Upper lobe of right lung (tissue), 1 donor: ENCODE results near the gene INPP4B. TPM values are rescaled to one million over a fixed set of nuclear protein-coding genes. Genes with fewer than 3 reads are reported as not detected.

Experiments used
- ATAC-seq: fragments of 200-7000 bp; cut with Tn5 transposase; one replicate; pipeline ENCODE4 v1.9.1; 2020; ENCODE audit warnings: mild to moderate bottlenecking, moderate library complexity
- DNase-seq: peaks from one replicate; pipeline ENCODE4 v3.0.0-alpha.2; 2020
- H3K27ac ChIP-seq: fragments of 200-600 bp; one replicate; pipeline ENCODE4 v1.8.0; 2022
- H3K27me3 ChIP-seq: fragments of 200-600 bp; one replicate; pipeline ENCODE4 v1.8.0; 2022; ENCODE audit warnings: mild to moderate bottlenecking
- H3K36me3 ChIP-seq: fragments of 200-600 bp; one replicate; pipeline ENCODE4 v1.8.0; 2022
- H3K4me1 ChIP-seq: fragments of 200-600 bp; one replicate; pipeline ENCODE4 v1.8.0; 2022
- H3K4me3 ChIP-seq: fragments of 200-600 bp; one replicate; pipeline ENCODE4 v1.8.0; 2022; ENCODE audit warnings: mild to moderate bottlenecking
- H3K9me3 ChIP-seq: fragments of 200-600 bp; one replicate; pipeline ENCODE4 v1.8.0; 2022
- CTCF ChIP-seq: fragments of 200-600 bp; IDR thresholded peaks from one replicate; pipeline ENCODE4 v1.8.0; 2022; ENCODE audit warnings: antibody characterized with exemption
- intact Hi-C: fragments of 100-400 bp; cut with DNase I; formaldehyde crosslinking; loops from one replicate; pipeline ENCODE4 v1.11.0; 2022
- total RNA-seq: library from RNA; stranded (reverse); fragmentation: NEBNext Ultra II Directional; extraction: Animal tissue kit (Norgen Biotek cat#: 25700); gene quantifications from one replicate; pipeline ENCODE4 v1.2.1, GENCODE V29; 2021
- donor health status: DM: no; HTN: yes; CAD: no; lungs with severe emphysema.

Gene INPP4B
- total RNA-seq, 1 donor from 2014 or later, result 20.7 TPM

- Histone ChIP-seq H3K36me3 (no peaks in the 10 kb centered on the region), H3K4me1 (peaks cover 5% of the 10 kb centered on the region), H3K27me3 (peaks cover 21% of the 10 kb centered on the region), H3K27ac (no peak overlapping the region), H3K4me3 (peak overlapping the region; percentile 58), H3K9me3 (no peaks in the 10 kb centered on the region)
- no peak for TF ChIP-seq CTCF
- intact Hi-C loops, result no loop called here
- ATAC-seq, result no peak
- no peak for DNase-seq
Measured at GRCh38 chr4:142844782-142845181, 1.3 kb downstream of the INPP4B start.

- Histone ChIP-seq H3K27ac (no peak overlapping the region), H3K4me1 (no peaks in the 10 kb centered on the region), H3K9me3 (no peaks in the 10 kb centered on the region), H3K36me3 (no peaks in the 10 kb centered on the region), H3K27me3 (peaks cover 7% of the 10 kb centered on the region), H3K4me3 (no peak overlapping the region)
- intact Hi-C loops, result no loop called here
- DNase-seq (no peak), ATAC-seq (no peak)
- peak; percentile 61 for TF ChIP-seq CTCF
Measured at GRCh38 chr4:142840516-142841123, 5.5 kb downstream of the INPP4B start.

GRCh38 chr4:142838778-142839177 lies 7.3 kb downstream of the INPP4B start:
- H3K27ac ChIP-seq, result no peak overlapping the region
- no peaks in the 10 kb centered on the region for H3K9me3 ChIP-seq
- no peak overlapping the region for H3K4me3 ChIP-seq
- DNase-seq (no peak), ATAC-seq (no peak)
- intact Hi-C loops, result no loop called here
- no peaks in the 10 kb centered on the region for H3K27me3 ChIP-seq
- no peak for TF ChIP-seq CTCF
- no peaks in the 10 kb centered on the region for H3K4me1 ChIP-seq
- no peaks in the 10 kb centered on the region for H3K36me3 ChIP-seq

- ATAC-seq, result no peak
- H3K27me3 ChIP-seq, result no peaks in the 10 kb centered on the region
- intact Hi-C loops, result no loop called here
- no peak for TF ChIP-seq CTCF
- DNase-seq, result no peak
- H3K27ac ChIP-seq, result no peak overlapping the region
- H3K4me3 ChIP-seq, result no peak overlapping the region
- no peaks in the 10 kb centered on the region for H3K4me1 ChIP-seq
- no peaks in the 10 kb centered on the region for H3K36me3 ChIP-seq
- no peaks in the 10 kb centered on the region for H3K9me3 ChIP-seq
Measured at GRCh38 chr4:142832022-142832421, 14.1 kb downstream of the INPP4B start.

- no peak for DNase-seq
- TF ChIP-seq CTCF, result no peak
- H3K4me1 ChIP-seq, result no peaks in the 10 kb centered on the region
Measured at GRCh38 chr4:142826503-142827241, 19.4 kb downstream of the INPP4B start.

More at GRCh38 chr4:142826503-142827241, 19.4 kb downstream of the INPP4B start:
- H3K9me3 ChIP-seq, result no peaks in the 10 kb centered on the region
- no peak overlapping the region for H3K27ac ChIP-seq
- ATAC-seq, result no peak
- no peaks in the 10 kb centered on the region for H3K36me3 ChIP-seq
- H3K27me3 ChIP-seq, result no peaks in the 10 kb centered on the region
- intact Hi-C loops, result no loop called here
- H3K4me3 ChIP-seq, result no peak overlapping the region
